Fibroblast of the aortic adventitia (primary cell): ENCODE data around the gene ZSWIM1. TPM values are rescaled to one million over a fixed set of nuclear protein-coding genes. Genes with fewer than 3 reads are reported as not detected.

Source experiments
- DNase-seq: peaks from one replicate; pipeline ENCODE4 v3.0.0-alpha.2; 2010; ENCODE audit warnings: low read depth
- H3K4me3 ChIP-seq: 2 replicates; pipeline ENCODE4 v1.5.1; 2011; ENCODE audit warnings: low read depth, mild to moderate bottlenecking, control low read depth, low read length, moderate library complexity
- total RNA-seq: library from RNA; depleted of rRNA; stranded (reverse); fragments of >200 nt; gene quantifications from 2 replicates; pipeline ENCODE4 v1.2.3, GENCODE V29; 2012; ENCODE audit warnings: low replicate concordance
- TF ChIP-seq, protein P1 (sequence below): IDR thresholded peaks from 2 replicates; pipeline ENCODE4 v1.5.1; 2011; ENCODE audit warnings: mild to moderate bottlenecking, low read length, control low read depth, inconsistent platforms; ENCODE audit not compliant: insufficient read depth

The ZSWIM1 gene
- total RNA-seq, 1 donor, result 15.1 TPM

DNA sequence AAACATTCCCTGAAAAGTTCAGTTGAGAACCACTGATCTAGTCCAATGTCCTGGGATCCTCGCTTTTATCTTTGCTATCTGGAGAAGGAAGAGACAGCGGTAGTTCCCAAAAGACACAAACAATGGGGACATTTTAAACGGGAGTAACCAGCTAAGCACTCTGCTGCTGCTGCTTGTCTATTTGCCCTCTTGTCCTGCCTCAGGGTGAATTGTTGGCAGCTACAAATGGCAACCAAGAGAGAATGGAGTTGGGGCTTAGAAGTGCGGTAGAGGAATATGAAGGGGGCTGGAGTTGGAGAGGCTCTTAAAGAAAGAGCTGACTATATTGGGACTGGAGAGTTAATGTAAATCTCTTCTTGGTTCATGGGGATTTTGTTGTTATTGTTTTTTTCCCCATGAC, 6.5 kb upstream of the ZSWIM1 start:
- DNase-seq, result no peak
- TF ChIP-seq, protein P1, sequence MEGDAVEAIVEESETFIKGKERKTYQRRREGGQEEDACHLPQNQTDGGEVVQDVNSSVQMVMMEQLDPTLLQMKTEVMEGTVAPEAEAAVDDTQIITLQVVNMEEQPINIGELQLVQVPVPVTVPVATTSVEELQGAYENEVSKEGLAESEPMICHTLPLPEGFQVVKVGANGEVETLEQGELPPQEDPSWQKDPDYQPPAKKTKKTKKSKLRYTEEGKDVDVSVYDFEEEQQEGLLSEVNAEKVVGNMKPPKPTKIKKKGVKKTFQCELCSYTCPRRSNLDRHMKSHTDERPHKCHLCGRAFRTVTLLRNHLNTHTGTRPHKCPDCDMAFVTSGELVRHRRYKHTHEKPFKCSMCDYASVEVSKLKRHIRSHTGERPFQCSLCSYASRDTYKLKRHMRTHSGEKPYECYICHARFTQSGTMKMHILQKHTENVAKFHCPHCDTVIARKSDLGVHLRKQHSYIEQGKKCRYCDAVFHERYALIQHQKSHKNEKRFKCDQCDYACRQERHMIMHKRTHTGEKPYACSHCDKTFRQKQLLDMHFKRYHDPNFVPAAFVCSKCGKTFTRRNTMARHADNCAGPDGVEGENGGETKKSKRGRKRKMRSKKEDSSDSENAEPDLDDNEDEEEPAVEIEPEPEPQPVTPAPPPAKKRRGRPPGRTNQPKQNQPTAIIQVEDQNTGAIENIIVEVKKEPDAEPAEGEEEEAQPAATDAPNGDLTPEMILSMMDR, result no peak
- no peak overlapping the region for H3K4me3 ChIP-seq

DNA sequence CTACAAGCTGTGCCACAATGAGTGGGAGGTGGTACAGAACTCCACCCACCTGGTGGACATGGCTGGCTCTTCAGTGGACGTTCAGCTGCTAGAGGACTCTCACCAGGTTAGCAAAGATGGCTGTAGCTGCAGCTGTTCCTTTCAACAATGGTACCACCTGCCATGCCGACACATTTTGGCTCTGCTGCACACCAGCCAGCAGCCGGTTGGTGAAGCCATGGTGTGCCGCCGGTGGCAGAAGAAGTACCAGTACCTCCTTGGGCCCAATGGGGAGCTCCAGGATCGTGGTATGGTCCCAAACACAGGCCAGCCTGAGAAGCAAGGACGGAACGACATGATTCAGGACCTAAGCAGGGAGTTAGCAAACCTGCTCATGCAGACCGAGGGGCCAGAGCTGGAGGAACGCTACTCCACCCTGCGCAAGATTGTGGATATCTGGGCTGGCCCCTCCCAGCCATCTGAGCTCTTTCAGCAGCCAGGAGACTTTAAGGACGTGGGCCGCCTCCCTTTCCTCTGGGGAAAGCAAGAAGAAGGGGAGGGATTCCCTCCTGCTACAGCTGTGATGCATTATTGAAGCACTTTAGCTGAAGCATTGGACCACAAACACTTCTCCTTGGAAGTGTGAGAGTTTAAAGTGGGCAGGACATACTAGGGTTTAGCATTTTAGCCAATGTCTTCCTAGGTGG, 2.8 kb upstream of the ZSWIM1 start:
- H3K4me3 ChIP-seq, result no peak overlapping the region
- TF ChIP-seq, protein P1, result no peak
- DNase-seq, result peak; percentile 86

DNA sequence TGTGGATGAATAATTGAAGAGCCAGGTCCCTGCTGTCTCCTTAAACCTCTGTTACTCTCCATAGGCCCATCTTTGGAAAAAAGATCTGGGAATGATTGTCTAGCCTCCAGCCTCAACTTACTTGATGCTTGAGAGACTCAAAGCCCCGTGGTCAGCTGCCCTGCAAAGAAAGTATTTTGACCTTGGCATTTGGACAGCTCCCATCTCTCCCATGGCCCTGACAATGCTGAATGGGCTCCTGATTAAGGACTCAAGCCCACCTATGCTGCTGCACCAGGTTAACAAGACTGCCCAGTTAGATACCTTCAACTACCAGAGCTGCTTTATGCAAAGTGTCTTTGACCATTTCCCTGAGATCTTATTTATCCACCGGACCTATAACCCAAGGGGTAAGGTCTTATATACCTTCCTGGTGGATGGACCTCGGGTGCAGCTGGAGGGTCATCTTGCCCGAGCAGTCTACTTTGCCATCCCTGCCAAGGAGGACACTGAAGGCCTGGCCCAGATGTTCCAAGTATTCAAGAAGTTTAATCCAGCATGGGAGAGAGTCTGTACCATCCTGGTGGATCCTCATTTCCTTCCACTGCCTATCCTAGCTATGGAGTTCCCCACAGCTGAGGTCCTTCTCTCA, 1.6 kb downstream of the ZSWIM1 start:
- TF ChIP-seq, protein P1, result no peak
- no peak for DNase-seq
- H3K4me3 ChIP-seq, result no peak overlapping the region

DNA sequence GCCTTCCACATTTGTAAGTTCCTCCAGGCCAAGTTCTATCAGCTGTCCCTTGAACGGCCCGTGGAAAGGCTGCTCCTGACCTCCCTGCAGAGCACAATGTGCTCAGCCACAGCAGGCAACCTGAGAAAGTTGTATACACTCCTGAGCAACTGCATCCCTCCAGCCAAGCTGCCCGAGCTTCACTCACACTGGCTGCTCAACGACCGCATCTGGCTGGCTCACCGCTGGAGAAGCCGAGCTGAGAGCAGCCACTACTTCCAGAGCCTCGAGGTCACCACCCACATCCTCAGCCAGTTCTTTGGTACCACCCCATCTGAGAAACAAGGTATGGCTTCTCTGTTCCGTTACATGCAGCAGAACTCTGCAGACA, 2.1 kb downstream of the ZSWIM1 start:
- H3K4me3 ChIP-seq, result no peak overlapping the region
- TF ChIP-seq, protein P1, result no peak
- no peak for DNase-seq

DNA sequence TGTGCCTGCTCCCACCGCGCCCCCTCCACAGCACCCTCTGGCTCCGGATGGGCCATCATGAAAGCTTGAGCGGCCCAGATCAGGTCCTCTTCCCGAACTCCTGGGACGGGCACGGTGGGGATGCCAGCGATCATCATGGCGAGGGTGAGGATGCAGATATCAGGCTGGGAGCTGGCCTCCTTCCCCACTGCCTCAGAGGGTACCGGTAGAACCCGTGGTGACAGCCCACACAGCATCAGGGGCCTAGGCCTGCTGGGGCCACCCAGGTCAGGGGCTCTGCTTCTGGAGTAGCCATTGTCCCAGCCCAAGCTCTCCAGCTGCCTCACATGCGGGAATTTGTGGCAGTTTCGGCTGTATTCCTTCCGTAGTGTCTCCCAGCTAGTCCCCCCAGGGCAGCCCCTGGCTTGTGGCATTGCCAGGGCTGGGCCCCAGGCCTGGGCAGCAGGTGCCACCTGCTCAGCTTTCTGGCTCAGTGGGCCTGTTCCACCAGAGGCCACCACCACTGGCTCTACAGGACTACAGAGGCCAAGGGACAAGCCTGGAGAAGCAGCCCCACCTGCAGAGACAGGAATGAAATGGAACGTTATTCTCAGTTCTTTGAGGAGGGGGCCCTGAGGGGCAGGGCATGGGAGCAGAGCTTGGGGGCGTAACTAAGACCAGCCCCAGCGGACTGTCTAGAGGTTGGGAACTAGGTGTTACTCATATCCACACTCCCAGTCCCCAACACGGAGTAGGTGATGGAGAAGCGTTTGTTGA, 5.7 kb downstream of the ZSWIM1 start:
- no peak for DNase-seq
- no peak overlapping the region for H3K4me3 ChIP-seq
- TF ChIP-seq, protein P1, result no peak

DNA sequence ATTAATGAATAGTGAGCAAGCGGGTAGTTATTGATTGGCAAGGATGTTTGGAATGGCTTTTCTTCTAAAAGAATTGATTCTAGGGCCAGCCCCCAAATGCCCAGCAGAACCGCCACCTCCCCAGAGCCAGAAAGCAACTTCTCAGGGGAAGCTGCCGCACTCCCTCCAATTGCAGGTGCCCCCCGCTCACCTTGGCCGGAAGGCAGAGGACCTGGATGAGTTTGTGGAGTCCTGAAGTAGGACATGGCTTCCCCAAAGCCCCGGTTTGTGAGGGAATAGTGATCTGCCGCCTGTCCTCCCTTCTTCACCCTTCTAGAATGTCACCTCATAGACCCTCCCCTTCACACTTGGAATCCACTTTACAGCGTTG, 6.3 kb downstream of the ZSWIM1 start, which contains the start of gene SPATA25:
Gene SPATA25 (minus strand): TSS at position 277 of the 370 bp plus-strand sequence. CDS start 32 bp downstream, at position 245.
- H3K4me3 ChIP-seq, result no peak within 1 kb of the TSS
- TF ChIP-seq, protein P1, result no peak

More for the DNA sequence above, 6.3 kb downstream of the ZSWIM1 start, which contains the start of gene SPATA25:
- DNase-seq, result no peak
